SIG-M5 (cell line): ENCODE data around the gene HOXA4.

Experiments used
- DNase-seq: peaks from one replicate; lab custom pipeline; 2025; lab: John Stamatoyannopoulos, UW

The HOXA4 gene

DNA sequence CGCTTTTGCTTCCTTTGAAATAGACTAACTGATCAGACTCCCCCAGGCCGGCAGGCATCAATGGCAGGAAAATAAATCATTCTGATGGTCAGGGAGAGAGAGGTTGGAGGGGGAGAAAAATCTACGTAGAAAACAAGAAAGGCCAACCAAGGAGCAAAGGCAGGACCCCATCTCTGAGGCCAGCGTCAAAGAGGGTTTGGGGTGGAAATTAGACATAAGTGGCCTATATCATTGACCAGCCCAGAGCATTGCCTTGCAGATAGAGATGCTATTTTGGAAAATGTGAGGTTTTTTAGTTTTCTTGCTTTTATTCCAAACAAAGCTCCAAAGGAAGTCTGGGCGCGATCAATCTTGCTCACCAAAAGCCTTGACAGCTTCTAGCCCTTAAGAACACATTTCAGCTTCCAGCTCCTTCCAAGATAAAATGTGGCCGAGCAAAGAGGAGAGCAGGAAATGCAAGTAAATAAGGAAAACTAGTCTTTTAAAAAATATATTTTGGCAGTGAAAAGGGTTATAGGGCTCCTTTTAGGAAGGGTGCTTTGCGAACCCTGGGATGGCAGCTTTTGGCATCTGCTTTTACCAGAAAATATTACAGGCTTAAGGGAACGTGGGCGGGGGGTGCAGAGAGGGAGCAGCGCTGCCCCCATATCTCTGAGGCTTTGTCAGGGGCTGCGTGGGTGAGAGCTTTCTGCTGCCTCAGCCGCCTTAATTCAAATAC lies 26.1 kb downstream of the HOXA4 start:
- DNase-seq: no peak

DNA sequence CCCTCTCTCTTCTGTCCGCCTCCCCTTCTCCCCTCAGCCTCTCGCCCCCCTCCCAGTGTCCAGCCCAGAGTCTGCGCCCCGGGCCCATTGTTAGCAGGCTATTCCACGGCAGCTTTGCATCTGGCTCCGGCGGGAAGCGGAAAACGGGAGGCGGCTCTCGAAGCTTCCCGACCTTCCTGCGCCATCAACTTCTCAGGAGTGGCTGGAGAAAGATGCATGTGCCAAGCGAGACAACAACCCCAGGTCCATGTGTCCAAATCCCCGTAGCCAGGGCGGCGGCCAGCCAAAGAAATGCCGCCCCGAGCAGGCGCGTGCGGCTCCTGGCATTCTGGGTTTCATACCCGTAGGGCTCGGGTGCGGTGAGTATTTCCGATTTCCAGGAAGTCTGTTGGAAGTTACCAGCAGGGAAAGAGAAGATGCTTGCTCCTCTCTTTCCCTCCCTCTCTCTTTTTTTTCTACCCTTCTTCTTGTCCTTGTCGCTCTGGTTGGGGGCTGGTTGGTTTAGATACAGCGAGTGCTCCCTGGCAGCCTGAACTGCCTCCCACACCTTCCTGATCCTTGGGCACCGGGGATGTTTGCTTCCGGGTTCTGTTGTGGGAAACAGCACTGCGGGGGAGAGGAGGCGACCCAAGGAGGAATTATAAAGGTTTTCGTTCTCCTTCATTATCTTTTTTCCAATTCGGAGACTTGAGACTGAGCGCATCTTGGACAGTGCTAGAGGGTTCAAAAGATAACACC lies 26.9 kb downstream of the HOXA4 start:
- DNase-seq: no peak

DNA sequence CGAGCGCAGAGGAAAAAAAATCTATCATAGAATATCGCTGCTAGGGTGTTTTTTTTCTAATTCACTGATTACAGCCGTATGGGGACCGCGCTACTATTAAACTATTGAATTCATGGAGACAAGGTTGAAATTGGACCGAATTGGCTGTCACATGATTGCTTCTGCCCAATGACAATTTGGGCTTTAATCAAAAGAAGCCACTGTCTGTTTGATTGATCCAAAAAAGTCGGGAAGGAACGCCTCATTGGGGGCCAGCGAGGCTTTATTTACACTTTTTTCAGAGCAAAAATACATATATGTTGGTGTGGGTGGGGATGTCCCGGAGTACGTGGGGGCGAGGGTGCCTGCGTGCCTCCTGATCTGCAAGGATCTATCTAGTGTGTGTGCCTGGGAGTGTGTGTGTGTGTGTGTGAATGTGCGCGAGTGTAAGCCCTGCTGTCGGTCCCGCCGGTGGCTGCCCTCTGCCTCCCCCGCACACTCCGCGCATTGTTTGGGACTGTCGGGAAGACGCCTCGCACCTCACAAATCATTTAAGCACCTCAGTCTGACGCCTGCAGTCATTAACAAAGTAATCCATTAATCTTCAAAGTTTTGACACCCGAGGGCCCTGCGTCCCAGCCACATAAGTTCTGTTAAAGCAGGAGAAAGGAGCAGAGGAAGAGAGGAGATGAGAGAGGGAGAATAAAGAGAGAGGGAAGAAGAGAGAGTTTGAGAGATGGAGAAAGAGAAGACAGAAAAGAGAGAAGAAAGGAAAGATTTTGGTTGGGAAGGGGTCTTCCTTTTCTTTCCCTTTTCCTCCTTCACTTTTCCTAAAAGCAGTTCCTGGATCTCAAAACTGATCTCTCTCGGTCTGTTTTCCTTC lies 27.7 kb downstream of the HOXA4 start, which contains the start of gene HOXA2:
Gene HOXA2, minus strand, starts transcription at position 103 of the 862 bp plus-strand sequence. CDS start 183 bp downstream, outside the sequence.
- DNase-seq: no peak

DNA sequence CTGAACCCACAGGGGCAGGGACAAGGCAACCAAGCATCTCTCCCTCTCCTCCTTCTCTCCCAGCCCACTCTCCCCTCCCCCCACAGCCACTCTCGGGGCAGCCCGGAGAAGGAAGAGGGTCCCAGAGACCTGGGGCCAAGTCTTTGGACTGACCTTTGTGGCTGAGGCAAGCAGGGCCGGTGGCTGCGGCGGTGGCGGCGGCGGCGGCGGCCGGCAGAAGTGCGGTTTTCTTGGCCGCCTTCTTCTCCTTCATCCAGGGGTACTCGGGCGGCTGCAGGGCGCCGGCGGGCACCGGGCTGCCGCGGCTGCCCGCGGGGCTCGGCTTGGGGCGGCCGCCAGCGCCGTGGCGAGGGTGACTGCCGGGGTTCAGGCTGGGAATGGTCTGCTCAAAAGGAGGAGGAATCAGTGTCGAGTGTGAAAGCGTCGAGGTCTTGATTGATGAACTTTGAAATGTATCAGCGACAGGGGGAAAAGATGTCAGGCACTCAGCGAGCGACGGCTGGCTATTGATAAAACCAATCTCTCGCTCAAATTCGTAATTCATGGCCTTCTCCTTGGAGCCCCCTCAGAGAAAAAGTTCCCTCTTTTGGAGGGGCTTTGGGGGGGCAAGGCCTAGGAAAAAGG lies 28.5 kb downstream of the HOXA4 start:
- no peak for DNase-seq

DNA sequence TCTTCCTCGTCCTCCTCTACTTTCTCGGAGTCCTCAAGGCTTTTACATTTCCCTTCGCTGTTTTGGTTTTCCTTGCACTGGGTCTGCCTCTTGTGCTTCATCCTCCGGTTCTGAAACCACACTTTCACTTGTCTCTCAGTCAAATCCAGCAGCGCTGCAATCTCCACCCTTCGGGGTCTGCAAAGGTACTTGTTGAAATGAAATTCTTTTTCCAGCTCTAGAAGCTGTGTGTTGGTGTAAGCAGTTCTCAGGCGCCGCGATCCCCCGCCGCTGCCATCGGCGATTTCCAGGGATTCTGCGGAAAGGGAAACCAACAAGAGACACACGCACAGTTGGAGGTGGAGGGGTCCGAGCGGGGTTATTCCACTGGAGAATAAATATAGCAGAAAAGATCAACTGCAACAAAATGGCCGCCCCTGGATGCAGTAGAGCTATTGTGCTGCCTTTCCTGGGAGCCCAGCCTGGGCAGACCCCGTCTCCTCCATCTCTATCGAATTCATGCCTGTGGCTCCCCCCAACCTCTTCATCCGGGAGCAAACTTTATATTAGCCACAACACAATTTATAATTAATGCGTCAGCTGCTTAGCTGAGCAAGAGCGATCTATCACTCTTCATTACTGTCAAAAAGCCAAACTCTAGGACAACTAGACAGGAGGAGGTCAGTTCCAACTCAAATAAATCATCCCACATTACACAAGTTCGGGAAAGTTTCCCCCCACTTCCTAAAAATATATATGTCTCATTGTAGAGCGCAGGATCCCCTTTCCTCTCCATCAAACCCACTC lies 29.2 kb downstream of the HOXA4 start:
- DNase-seq: no peak

DNA sequence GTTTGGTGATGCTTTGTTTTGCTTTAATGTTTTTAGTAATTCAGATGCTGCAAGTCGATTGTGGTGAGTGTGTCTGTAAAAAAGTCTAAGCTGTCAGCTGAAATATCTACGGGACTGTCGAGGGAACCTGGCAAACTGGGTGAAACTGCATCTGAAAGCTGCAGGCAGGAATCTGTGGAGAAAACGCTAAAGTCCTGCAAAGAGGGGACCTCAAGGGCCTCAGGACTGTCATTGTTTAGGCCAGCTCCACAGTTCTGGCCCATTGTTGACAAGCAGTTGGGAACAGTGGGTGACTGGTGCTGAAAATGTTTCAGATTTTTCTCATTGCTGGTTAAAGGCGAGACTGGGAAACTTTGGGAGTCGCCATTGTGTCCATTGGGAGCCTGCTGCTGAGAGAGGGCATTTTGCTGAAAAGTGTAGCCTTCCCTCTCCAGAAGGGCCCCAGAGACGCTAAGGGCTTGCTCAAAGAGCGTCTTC lies 29.8 kb downstream of the HOXA4 start:
- DNase-seq: no peak

DNA sequence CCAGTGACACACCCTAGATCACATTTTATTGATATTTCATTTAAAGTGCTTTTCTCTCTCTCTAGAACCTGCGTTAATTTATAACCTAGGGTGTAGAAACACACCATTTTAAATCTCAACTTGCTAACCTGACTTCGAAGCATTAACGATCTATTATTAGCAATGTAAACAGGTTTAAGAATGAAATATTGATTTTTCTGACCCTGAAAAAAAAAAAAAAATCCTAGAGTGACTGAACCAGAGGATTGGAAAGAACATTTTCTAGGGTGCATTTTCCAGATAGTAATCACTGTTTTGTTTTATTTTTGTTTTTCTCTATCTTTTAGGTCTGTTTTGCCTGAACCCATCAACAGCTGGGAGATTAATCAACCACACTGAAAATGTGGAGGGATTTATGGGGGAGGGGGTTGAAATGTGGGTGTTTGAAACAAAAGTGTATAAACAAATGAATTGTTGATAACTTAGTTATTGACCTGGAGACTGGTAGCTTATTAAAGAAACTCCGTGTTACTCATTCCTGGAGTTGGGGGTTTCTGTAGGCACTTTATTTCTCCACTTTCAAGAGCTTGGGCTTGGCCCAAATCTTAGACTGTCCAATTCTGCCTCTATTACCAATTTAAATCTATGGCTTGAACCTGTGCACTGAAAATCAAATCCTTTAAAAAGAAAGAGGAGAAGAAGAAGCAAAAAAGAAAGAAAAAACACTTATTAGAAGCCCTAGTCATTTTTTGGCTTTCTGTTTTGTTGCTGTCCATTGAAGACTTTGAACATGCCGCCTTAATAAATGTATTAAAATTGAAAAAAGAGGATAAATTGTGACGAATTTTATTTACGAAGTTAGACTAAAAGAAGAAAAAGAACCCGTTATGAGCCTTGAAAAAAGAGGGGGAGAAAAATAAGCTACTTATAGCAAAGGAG lies 30.8 kb downstream of the HOXA4 start:
- no peak for DNase-seq

DNA sequence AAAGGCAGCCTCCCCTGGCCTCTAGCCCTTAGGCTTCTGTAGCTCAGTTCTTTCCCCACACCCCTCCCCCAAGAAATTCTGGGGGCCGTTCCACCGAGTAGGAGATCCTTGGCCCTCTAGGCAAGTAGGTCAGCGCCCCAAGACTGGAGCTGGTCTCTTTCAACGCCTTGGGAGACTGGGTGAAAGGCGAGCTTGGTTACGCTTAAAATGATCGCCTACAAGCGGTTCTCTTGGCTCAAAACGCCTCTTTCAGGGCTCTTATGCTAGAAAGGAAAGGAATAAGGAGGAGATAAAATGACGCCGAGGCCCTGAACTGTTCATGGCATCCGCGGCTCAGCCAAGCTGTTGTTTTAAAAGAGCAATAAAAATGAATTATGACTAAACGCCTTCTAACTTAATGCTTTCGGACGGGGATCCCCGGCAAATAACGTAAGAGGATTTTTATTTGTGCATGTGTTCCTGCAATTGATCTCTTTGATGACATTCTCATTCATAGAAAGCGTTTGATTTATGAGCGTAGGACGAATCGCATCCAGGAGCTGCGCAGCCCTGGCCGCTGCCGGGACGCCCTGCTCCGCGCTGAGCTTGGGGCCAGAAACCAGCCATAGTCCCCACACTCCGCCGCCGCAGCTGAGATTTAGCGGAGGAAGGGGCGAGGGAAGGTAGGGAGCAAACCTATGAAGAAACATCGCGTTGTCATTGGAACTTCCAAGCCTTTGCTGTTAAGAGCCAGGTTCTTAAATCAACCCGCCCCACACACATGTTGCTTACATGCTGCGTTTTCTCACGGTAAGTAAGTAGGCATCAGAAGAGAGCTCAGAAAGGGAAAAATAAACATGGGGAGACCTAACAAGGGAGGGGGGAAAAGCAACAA lies 31.7 kb downstream of the HOXA4 start:
- DNase-seq: no peak

DNA sequence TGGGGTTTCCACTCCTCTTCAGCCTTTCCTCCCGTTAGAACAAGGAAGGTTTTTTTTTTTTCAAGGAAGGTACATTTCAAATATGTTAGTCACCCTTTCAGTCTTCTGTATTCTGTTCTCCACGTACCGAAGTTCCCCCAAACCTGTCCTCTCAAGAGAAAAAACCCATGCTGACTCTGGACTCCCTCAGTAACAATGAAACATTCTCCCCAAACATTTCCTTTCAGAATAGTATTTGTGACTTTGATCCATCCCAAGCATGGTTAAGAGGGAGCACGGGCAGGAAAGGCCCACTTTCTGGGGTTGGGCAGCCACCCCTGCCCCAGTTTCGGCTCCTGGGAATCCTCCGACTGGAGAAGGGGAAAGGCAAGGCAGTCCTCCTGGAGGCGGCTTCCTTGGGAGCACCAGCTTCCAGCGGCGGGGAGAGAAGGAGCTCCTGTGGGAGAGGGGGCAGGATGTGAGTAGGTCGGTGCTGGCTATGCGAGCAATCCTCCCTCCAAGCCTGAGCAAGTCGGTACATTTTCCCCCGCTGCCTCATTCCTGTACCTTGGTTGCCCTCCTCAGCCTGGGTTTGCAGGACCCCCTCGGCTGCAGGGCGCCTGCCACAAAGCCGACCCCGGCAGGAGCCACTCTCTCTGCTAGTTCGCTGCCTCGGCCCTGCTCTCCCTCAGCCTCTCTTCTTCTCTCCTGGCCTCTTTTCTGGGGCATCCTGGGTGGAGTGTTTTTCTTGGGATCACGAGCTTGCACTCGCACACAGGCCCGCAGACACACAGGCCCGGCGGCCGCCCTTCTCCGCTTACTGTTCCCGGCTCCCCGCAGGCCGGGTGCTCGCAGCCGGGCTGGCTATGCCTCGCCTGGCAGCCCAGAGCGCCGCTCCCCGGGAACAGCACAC lies 32.6 kb downstream of the HOXA4 start:
- no peak for DNase-seq

DNA sequence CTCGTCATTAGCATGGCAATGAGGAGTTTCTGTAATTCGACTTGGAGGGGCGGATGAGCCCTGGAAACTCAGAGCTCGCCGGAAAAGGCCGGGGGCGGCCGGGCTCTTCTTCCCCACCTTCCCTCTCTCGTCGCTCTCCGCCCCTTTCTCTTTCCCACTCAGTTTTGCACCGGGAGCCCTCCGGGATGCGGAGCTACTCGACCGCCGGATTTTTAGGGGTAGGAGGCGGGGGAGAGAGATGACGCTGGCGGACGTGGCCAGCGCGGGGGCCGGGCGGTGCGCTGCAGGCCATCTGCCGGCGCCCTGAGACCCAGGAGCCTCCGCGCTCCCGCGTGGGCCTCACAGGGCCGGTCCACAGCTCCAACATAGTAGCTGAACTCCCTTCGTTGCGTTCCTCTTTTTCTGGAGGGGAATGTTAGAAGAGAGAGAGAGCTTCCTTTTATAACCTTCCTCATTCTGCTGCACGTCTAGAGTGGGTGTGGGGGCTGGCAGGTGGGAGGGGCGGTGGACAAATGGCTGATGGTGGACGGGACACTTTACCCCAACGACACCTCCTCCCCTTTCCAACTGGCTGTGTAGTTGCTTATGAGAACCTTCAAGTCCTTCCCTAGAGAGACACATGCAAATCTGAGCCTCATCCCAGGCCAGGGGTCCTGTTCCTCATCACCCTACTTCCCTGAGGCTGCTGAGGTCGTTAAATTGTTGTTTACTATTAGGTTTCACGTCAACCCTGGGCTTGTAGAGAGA lies 33.6 kb downstream of the HOXA4 start:
- DNase-seq: no peak

DNA sequence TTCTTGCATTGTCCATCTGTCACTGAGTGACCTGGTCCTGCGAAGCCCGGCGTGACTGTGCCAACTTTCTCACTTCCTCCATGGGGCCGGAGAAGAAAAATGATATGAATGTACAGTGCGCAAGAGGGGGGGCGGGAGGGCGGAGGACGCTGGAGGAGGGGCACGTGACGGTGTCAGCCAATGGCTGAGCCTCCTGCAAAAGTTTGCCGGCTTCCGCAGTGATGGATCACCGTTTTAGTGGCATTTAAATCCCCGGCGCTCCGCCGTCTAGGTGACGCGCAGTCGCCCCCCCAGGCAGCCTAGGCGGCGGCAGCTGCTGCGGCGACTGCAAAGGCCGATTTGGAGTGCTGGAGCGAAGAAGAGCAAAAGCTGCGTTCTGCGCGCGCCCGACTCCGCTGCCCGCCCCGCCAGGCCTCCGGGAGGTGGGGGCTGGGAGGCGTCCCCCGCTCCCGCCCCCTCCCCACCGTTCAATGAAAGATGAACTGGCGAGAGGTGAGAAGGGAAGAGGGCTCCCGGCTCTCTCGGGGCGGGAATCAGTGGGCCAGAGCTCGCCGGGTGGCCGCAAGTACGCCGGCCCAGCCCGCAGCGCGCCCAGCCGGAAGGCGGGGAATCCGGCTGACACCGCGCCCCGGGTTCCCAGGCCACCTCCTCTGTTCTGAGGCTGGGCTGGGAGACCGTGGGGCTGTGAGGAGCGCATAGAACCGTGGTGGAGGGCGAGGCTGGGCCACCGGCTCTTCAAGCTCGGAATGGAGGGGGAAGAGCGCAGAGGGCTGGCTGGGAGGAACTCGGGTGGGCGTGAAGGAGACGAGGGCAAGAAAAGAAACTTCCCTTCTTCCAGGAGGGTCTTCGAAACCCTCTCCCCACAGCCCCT lies 34.4 kb downstream of the HOXA4 start, which contains the start of gene HOXA1:
Gene HOXA1, minus strand, starts transcription at position 104 of the 871 bp plus-strand sequence. Its CDS starts 88 bp downstream, at position 16.
- peak; percentile 23 for DNase-seq

DNA sequence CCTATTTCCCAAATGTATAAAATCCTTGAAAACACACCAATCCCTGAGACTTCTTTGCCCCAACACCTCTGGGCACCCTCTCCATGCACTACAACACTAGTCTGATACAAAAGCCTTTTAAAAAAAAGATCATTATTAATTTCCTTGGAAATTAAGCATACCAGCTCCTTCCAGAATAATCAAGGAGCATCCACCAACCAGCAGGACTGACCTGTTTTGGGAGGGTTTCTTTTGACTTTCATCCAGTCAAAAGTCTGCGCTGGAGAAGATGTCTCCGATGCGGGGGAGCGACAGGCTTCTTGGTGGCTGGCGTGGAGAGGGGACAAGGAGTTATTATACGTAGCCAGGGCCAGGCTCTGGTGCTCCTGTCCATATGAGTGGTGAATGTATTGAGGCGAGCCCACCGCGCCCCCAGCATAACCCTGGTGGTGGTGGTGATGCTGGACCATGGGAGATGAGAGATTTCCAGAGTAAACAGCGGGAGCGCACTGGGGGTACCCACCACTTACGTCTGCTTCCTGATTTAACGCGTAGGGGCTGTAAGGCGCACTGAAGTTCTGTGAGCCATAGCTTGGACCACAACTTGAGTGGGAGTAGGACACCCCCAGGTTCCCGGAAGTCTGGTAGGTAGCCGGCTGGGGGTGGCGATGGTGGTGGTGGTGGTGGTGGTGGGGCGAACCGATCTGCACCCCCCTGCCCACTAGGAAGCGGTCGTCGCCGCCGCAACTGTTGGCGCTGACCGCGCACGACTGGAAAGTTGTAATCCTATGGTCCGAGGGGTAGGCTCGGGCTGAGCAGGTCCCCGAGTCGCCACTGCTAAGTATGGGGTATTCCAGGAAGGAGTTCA lies 35.3 kb downstream of the HOXA4 start:
- no peak for DNase-seq

DNA sequence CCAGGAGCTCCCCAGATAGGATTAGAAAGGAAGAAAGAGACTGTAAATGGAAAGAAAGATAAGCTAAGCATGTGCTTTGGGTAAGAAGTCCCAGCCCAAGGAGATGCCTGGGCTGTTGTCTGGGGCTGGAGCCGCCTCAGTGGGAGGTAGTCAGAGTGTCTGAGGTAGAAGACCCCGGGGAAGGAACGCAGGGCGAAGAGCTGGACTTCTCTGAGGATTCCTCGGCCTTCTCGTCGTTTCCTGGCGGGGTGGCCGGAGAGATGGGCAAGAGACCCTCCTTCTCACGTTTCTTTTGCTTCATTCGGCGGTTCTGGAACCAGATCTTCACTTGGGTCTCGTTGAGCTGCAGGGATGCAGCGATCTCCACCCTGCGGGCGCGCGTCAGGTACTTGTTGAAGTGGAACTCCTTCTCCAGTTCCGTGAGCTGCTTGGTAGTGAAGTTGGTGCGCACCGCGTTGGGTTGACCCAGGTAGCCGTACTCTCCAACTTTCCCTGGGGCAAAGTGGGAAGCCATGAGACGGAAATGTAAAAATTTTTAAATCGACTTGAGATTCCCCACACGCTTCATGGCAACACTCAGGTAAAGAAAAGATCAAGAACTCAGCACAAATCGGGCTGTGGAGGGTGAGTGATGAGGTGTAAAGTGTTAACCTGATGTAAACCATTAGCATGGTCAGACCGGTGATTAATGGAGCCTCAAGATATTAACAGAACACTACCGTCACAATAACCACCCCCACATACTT lies 36.1 kb downstream of the HOXA4 start:
- no peak for DNase-seq

DNA sequence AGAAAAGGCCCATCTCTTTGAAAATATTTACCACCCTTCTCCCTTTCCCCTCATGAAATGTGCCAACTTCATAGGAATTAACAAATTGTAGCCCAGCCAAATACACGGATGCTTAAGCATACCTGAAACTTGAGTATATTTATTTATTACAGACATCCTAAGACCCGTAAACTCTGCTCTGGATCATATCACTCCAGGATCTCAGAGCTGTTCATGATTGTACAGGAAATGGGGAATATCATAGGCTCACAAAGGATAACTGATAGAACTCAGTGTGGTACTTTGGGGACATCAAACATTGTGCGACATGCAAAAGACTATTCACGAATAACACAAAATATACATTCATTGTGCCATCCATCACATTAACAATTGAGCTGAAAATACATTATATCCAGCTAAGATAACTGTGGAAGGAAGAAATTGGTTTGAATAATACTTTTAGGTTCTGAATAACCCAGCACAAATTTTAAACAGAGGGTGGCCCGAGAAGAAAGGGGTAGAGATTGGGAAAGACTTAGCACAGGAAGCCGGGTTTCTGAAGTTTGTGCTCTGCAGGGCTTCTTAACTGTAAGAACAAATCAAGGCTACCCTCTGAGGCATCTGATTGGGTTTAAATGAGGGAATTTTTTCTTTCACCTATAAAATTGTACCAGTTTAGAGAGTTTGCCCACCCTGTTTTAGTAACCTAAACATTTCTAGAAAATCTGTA lies 37.2 kb downstream of the HOXA4 start:
- no peak for DNase-seq
